Endothelial cell of umbilical vein (primary cell): ENCODE measurements around the gene CCDC85A. TPM values are rescaled to one million over a fixed set of nuclear protein-coding genes. Genes with fewer than 3 reads are reported as not detected.

Experiments
- BruUV-seq: library from RNA; stranded (reverse); fragments of 400-500 nt; replicated peaks from 2 replicates; lab custom pipeline; 2021; lab: Mats Ljungman, UMichigan
- CTCF ChIA-PET: fragments of 300-600, 350-600 bp; sonication (Branson Sonifier 250); formaldehyde crosslinking; loops from one replicate; lab custom pipeline; 2021; ENCODE audit warnings: antibody characterized with exemption, inconsistent platforms; lab: Charles Lee
- POLR2A ChIA-PET: fragments of 300-600, 350-600 bp; sonication (Branson Sonifier 250); formaldehyde crosslinking; loops from one replicate; lab custom pipeline; 2021; ENCODE audit warnings: antibody characterized with exemption, inconsistent platforms; lab: Charles Lee
- DNase-seq: peaks from one replicate; pipeline ENCODE4 v3.0.0-alpha.2; 2011; ENCODE audit warnings: low read depth, low spot score
- FAIRE-seq: peaks from 2 replicates; lab custom pipeline; 2011; peaks lifted over from hg19 to GRCh38; lab: Jason Lieb, UNC
- H2AFZ ChIP-seq: 2 replicates; pipeline ENCODE4 v1.6.0; 2012; ENCODE audit warnings: low read depth, low read length, control low read depth, inconsistent platforms
- H3K27ac ChIP-seq: 2 replicates; pipeline ENCODE4 v1.5.1; 2011; ENCODE audit warnings: low read depth, mild to moderate bottlenecking, control low read depth, low read length, moderate library complexity; ENCODE audit not compliant: insufficient read depth
- H3K27me3 ChIP-seq, 2 experiments: 2 replicates each; pipeline versions ENCODE4 v1.6.0 to v1.6.1; 2011; ENCODE audit warnings: low read length in 2 of 2, mixed read lengths in 1 of 2; ENCODE audit not compliant: control insufficient read depth in 2 of 2, insufficient read depth in 2 of 2
- H3K36me3 ChIP-seq, 2 experiments: 2 replicates in 1 of 2; 3 replicates in 1 of 2; pipeline ENCODE4 v1.5.1; 2011; ENCODE audit warnings: low read length in 2 of 2, mild to moderate bottlenecking in 1 of 2, moderate library complexity in 1 of 2; ENCODE audit not compliant: control insufficient read depth in 2 of 2, insufficient read depth in 2 of 2; ENCODE audit errors: extremely low read depth in 1 of 2
- H3K4me1 ChIP-seq: 3 replicates; pipeline ENCODE4 v1.5.1; 2011; ENCODE audit warnings: mild to moderate bottlenecking, low read length; ENCODE audit not compliant: control insufficient read depth, insufficient read depth; ENCODE audit errors: extremely low read depth
- H3K4me2 ChIP-seq: 2 replicates; pipeline ENCODE4 v1.6.1; 2011; ENCODE audit warnings: low read length, control low read depth, mixed read lengths; ENCODE audit not compliant: insufficient read depth
- H3K4me3 ChIP-seq, 3 experiments: fragments of 200-600 bp in 1 of 3; sonication (generic), shearing (Covaris generic) in 1 of 3; replicated peaks in 1 of 3; 2 replicates each; pipeline ENCODE4 v1.5.1; 2011 to 2016; ENCODE audit warnings: control low read depth in 3 of 3, low read length in 3 of 3, mild to moderate bottlenecking in 2 of 3, inconsistent platforms in 1 of 3, low read depth in 1 of 3, moderate library complexity in 1 of 3; ENCODE audit not compliant: insufficient read depth in 1 of 3
- H3K79me2 ChIP-seq: 2 replicates; pipeline ENCODE4 v1.6.0; 2012; ENCODE audit warnings: low read length, inconsistent platforms; ENCODE audit not compliant: control insufficient read depth, insufficient read depth
- H3K9ac ChIP-seq: replicated peaks from 2 replicates; pipeline ENCODE3; 2011; ENCODE audit warnings: low read length, control low read depth; ENCODE audit not compliant: insufficient read depth; ENCODE audit errors: extremely low read depth
- H3K9me1 ChIP-seq: replicated peaks from 3 replicates; pipeline ENCODE4 v1.6.0; 2011; ENCODE audit warnings: mild to moderate bottlenecking, low read length; ENCODE audit not compliant: control insufficient read depth, insufficient read depth; ENCODE audit errors: extremely low read depth
- H3K9me3 ChIP-seq: replicated peaks from 2 replicates; pipeline ENCODE4 v1.5.1; 2012; ENCODE audit warnings: low read length, inconsistent platforms; ENCODE audit not compliant: control insufficient read depth, insufficient read depth
- H4K20me1 ChIP-seq: replicated peaks from 2 replicates; pipeline ENCODE3; 2011; ENCODE audit warnings: mild to moderate bottlenecking, low read length; ENCODE audit not compliant: control insufficient read depth, insufficient read depth; ENCODE audit errors: extremely low read depth
- CTCF ChIP-seq, 2 donors: IDR thresholded peaks; 1 replicate in 1 of 2; 2 replicates in 1 of 2; pipeline ENCODE4 v1.5.1; 2011; ENCODE audit warnings: low read length in 2 of 2, mild to moderate bottlenecking in 2 of 2, moderate library complexity in 2 of 2, control low read depth in 1 of 2, inconsistent platforms in 1 of 2, low read depth in 1 of 2; ENCODE audit not compliant: insufficient read depth in 1 of 2; ENCODE audit errors: extremely low read depth in 1 of 2
- EZH2 ChIP-seq: IDR thresholded peaks from 2 replicates; pipeline ENCODE4 v1.6.1; 2012; ENCODE audit warnings: borderline replicate concordance, low read depth, mild to moderate bottlenecking, moderate library complexity, low read length, inconsistent platforms; ENCODE audit not compliant: severe bottlenecking
- MYC ChIP-seq: IDR thresholded peaks from one replicate; pipeline ENCODE4 v1.6.1; 2011; ENCODE audit warnings: mild to moderate bottlenecking, low read depth, low read length
- POLR2A ChIP-seq: IDR thresholded peaks from 2 replicates; pipeline ENCODE4 v1.6.1; 2012; ENCODE audit warnings: low read depth, mild to moderate bottlenecking, control low read depth, low read length
- POLR2AphosphoS5 ChIP-seq: IDR thresholded peaks from 2 replicates; pipeline ENCODE4 v1.6.1; 2012; ENCODE audit warnings: low read depth, mild to moderate bottlenecking, control low read depth, low read length, moderate library complexity; ENCODE audit not compliant: insufficient read depth
- dilution Hi-C: fragments of 300-500 bp; cut with MboI; formaldehyde crosslinking; loops from one replicate; pipeline ENCODE4 v1.15.0; 2019; ENCODE audit warnings: low sequenced_read_pairs; ENCODE audit not compliant: extremely low pct_ligation_motif_present
- intact Hi-C: fragments of 100-400 bp; cut with micrococcal nuclease; formaldehyde crosslinking; loops from one replicate; pipeline ENCODE4 v1.10.0; 2022
- polyA plus RNA-seq, 4 experiments: library from polyadenylated mRNA; depleted of rRNA in 3 of 4; stranded (reverse) in 3 of 4; unstranded in 1 of 4; fragments of >200 nt; gene quantifications; 2 replicates each; pipeline versions ENCODE4 v1.2.1 to v1.2.3, GENCODE V29; 2011 to 2012; ENCODE audit warnings: missing spikeins in 1 of 4
- total RNA-seq: library from RNA; stranded (reverse); gene quantifications from 2 replicates; pipeline ENCODE4 v1.2.3, GENCODE V29; 2021

CCDC85A gene
- total and polyA plus RNA-seq, 2 donors (not counting 3 experiments of a cell fraction or from before 2014, with no cell fraction given) = 5.1 to 10.4 TPM

GRCh38 chr2:56175779-56176178 is 8.0 kb upstream of the CCDC85A start:
- Histone ChIP-seq H3K79me2 (no peaks in the 10 kb centered on the region), H3K4me2 (no peak overlapping the region), H3K9ac (no peak overlapping the region), H3K4me3 (no peak overlapping the region), H3K27ac (no peak overlapping the region), H3K9me1 (no peaks in the 10 kb centered on the region), H3K27me3 (peaks cover 0 to 5% of the 10 kb centered on the region in 2 experiments), H4K20me1 (no peaks in the 10 kb centered on the region), H3K9me3 (no peaks in the 10 kb centered on the region), H3K36me3 (no peaks in the 10 kb centered on the region), H2AFZ (no peak overlapping the region), H3K4me1 (no peaks in the 10 kb centered on the region)
- intact Hi-C loops (no loop called here), dilution Hi-C loops (no loop called here)
- ChIA-PET CTCF (no interaction called here), POLR2A (no interaction called here)
- FAIRE-seq (no peak), DNase-seq (no peak)
- BruUV-seq = no TSS peak
- no peak for TF ChIP-seq MYC
- TF ChIP-seq POLR2A = no peak
- no peak for TF ChIP-seq POLR2AphosphoS5
- no peak for TF ChIP-seq EZH2
- no peak for TF ChIP-seq CTCF (IDR thresholded peaks at IDR 0.05; ENCODE audit: extremely low read depth in 1 of 2, insufficient read depth in 1 of 2, low read depth in 1 of 2, low read length in 2 of 2)
